OCI-M1 (cell line): ENCODE measurements around the gene VPS52.
"Not testable (repeated sequence)": the region's sequence is repeated elsewhere in the genome, so short reads cannot be mapped to it uniquely, and the experiment has no call there.

Source experiments
- DNase-seq: peaks from one replicate; lab custom pipeline; 2025; lab: John Stamatoyannopoulos, UW

Gene VPS52

GRCh38 chr6:33250731-33251130 is 20.9 kb downstream of the VPS52 start:
- DNase-seq = no peak

GRCh38 chr6:33249732-33250630 is 21.7 kb downstream of the VPS52 start:
- no peak for DNase-seq

DNA sequence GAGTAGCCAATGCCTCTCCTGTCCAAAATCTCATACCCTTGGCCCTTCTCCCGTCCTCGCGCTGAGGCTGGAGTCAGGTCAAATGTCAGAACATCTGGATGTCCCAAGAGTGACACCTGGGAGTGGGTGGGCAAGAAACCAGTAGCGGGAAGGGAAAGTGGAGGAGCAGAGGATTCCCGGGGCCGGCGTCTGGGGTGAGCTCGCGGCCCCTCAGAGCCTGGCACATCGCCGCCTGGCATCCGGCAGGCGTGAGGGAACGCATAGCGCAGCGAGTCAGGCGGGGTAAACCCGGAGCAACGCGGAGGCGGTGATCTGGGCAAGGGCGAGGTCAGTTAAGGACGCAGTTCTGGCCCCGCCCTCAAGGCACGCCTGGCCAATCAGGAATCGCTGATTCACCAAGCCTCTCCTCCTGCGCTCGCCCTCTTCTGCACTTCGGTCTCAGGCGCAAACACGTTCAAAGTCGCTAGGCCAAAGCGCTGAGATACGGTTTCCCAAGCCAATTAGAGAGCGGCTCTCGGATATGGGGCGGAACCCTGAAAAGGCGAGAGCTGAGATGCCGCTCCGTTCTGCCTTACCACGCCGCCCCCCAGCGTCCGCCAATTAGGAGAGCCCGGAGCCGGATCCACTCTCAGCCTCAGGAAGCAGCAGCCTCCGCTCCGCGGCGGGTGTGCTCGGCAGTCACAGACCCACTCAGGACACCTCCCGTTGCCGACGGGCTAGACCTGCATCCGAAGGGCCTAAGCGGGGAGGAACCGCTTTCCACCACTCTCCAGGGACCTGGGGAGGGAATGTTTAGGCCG is 22.5 kb downstream of the VPS52 start:
- DNase-seq = peak; percentile 100

- no peak for DNase-seq
Measured at GRCh38 chr6:33248643-33248931, 23.1 kb downstream of the VPS52 start.

- DNase-seq = peak; percentile 94
Measured at GRCh38 chr6:33247977-33248642, 23.6 kb downstream of the VPS52 start.

DNA sequence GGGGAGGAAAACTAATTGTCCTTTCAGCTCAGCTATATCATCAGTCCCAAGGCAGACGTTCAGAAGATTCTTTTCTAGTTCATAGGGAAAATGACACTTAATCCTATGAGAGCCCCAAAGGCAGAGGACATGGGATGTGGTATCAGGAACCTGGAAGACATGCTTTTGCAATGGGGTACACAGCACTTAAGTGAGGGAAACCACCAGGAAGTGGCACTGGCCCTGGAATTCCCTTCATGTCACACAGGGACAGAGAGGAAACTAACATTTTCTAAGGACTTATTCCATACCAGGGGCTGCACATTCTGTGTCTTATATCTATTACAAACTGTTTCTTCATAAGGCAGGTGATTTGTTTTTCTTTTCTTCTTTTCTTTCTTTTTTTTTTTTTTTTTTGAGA is 28.2 kb downstream of the VPS52 start:
- no peak for DNase-seq

- DNase-seq = no peak
Measured at GRCh38 chr6:33241968-33242367, 29.7 kb downstream of the VPS52 start.

DNA sequence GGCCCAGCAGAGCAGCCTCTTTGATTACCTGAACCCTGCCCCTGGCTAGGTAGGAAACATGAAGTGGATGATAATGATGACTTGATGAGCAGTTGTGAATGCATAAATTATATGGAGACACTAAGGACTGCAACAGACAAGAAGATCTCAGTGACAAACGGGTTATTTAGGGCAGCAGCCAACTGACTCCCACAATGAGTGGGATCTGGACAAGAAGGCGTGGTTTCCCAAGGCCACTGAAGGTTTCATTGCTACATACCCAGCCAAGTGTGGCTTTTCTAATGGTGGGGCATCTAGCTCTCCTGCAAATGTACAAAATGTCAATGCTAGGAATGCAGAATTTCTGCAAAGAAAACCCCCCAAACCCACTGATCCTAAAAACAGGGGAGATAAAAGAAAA is 33.9 kb downstream of the VPS52 start:
- DNase-seq = no peak

DNA sequence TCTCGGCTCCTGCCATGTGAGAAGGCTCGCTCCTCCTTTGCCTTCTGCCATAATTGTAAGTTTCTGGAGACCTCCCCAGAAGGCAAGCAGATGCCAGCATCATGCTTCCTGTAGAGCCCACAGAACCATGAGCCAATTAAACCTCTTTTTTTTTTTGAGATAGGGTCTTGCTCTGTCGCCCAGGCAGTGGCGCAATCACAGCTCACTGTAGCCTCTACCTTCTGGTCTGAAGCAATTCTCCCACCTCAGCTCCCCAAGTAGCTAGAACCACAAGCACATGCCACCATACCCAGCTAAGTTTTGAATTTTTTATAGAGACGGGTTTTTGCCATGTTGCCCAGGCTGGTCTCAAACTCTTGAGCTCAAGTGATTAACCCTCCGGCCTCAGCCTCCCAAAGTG is 34.8 kb downstream of the VPS52 start:
- DNase-seq = no peak

- DNase-seq = no peak
Measured at GRCh38 chr6:33236328-33236727, 35.3 kb downstream of the VPS52 start.

DNA sequence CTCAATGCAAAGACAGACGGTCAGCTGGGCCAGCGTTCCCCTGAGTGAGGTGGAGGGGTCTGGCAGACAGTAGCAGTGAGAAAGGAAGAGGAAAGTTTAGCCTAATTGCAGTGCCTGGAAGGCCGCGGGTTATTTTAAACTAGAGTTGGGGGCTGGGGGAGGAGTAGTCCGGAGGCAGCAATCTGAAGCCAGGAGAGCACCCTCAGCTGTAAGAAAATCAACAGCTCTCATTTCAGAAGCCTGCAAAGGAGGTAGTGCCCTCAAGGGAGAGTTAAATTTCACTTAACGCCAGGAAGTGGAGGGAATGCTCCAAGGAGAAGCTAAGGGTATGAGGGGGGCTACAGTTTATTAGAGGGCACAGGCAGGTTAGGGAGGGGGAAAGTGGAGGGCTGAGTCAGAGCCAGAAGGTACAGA is 36.4 kb downstream of the VPS52 start:
- no peak for DNase-seq

- DNase-seq = not testable (repeated sequence)
Measured at GRCh38 chr6:33226503-33227120, 45.1 kb downstream of the VPS52 start.

GRCh38 chr6:33217681-33218080 is 54.0 kb downstream of the VPS52 start:
- DNase-seq = no peak

DNA sequence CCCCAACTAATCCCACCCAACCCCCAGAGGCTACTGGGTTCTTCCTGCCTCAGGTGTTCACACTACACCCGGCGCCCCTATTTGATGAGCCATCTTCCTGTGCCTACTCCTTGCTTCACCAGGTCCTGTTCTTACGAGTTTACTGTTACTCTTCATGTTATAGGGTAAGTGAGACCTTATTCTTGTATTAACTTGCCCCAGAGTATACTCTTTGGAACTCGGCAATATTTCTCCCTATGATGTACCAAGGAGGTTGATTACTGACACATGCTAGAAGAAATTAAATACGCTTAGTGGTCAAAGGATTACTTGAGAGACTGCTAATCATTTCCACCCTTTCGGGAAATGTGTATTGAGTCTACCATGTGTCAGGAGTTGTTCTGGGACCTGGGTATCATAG is 54.4 kb downstream of the VPS52 start:
- no peak for DNase-seq

- DNase-seq = no peak
Measured at GRCh38 chr6:33216117-33216649, 55.5 kb downstream of the VPS52 start.

DNA sequence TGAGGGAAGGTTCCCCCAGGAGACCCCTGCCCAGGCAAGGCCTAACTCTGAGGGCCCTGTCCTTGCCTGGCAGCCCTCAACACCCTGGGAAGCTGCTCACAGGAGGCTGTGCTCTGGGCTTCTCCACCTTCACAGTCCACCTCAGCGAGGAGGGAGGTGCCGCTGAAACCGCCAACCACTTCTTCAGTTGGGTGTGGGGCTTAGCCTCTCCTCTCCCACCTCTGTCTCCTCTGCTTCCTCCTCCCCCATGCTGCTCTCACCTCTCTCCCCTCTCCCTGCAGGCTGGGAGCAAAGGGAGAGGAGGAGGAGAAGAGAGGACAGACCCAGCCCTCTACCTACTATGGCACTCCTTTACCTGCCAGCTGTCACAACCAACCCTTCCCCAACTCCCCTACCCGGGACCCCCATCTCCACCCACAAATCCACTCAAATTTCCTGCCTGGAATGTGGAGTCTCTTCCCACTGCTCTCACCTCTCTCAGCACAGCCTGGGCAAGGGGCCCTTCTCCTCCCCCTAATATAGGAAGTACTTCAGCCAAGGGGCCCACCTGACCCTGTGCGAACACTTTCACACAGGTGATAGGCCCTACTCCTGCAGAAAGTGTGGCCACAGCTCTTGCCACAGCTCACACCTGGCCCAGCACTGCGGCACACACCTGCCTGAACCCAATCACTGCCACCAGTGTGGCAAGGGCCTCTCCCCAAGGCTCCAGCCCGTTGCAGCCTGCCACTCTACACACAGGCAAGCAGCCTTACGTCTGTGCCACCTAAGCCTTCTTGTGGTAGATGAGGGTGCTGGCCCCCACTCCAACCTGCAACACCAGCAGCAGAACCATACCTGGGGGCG is 56.2 kb downstream of the VPS52 start:
- DNase-seq = no peak

- no peak for DNase-seq
Measured at GRCh38 chr6:33213989-33214335, 57.7 kb downstream of the VPS52 start.

GRCh38 chr6:33213166-33213988 is 58.3 kb downstream of the VPS52 start:
- DNase-seq = peak; percentile 55

- DNase-seq = no peak
Measured at GRCh38 chr6:33212857-33213165, 58.9 kb downstream of the VPS52 start.

DNA sequence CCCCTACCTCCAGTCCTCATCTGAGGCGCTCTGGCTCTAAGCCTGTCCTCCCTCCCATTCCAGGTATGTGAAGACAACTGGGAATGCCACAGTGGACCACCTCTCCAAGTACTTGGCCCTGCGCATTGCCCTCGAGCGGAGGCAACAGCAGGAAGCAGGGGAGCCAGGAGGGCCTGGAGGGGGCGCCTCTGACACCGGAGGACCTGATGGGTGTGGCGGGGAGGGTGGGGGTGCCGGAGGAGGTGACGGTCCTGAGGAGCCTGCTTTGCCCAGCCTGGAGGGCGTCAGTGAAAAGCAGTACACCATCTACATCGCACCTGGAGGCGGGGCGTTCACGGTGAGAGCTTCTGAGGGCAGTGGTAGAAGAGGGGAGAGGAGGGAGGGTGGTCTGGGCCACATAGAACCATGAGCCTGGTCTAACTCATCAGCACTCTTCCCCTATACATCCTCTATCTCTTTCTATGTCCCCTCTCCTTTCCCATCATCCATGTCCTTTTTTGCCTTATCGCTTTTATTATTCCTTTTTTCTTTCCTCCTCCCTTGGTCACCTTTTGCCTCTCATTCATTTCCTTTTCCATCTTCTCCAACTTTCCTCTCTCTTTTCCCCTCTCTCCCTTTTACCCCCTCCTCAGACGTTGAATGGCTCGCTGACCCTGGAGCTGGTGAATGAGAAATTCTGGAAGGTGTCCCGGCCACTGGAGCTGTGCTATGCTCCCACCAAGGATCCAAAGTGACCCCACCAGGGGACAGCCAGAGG is 59.8 kb downstream of the VPS52 start:
- DNase-seq = no peak
